ENCODE data around the gene ARNT2.

ARNT2 gene

GRCh38 chr15:80604583-80605575 is 200.7 kb downstream of the ARNT2 start:
- Histone ChIP-seq H3K4me1 (no peaks in the 10 kb centered on the region), H3K27ac (no peak overlapping the region), H3K36me3 (no peaks in the 10 kb centered on the region), H3K9me3 (replicated peaks in 1 of 11) (0 out of 22 replicates have a peak, but pooled peaks cover 0 to 4% (median 0%) of the 10 kb centered on the region in 11 experiments), H3K9ac (no peak overlapping the region), H3K4me2 (no peak overlapping the region), H4K20me1 (no peaks in the 10 kb centered on the region), H3K4me3 (no peak overlapping the region), H3K27me3 (no peaks in the 10 kb centered on the region)
- no peak for TF ChIP-seq Cebpa-rat (IDR thresholded peaks at IDR 0.05)

DNA sequence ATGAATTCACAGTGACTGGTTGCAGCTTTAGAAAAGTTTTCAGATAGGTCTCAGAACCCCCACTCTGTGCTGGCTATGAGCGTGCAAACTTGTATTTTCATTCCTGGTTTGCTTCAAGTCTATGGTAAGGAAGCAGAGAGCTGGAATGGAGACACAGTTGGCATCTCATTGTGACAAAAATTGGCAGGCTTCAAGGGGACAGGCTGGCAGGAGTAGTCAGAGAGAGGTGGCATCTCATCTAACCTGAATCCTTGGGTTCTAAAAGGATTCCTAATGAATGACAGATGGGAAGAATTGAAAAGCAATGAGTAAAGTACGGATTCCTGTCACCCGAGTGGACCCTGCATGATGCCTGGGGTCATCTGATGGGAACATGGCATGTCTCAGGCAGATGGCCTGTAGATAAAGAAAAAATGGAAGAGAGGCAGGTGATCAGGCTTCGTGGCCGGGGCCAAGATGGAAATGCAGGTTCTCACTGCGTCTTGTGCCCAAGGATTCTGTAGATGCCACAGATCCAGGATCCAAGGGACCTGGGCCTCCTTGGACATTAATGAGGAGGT is 201.5 kb downstream of the ARNT2 start:
- Histone ChIP-seq H3K9ac (no peak overlapping the region), H3K9me3 (replicated peaks in 1 of 11) (no peaks in the 10 kb centered on the region), H3K4me3 (no peak overlapping the region), H3K4me1 (no peaks in the 10 kb centered on the region), H3K27ac (no peak overlapping the region), H3K27me3 (no peaks in the 10 kb centered on the region), H3K36me3 (no peaks in the 10 kb centered on the region), H4K20me1 (no peaks in the 10 kb centered on the region), H3K4me2 (no peak overlapping the region)
- no peak for TF ChIP-seq Cebpa-rat (IDR thresholded peaks at IDR 0.05)

DNA sequence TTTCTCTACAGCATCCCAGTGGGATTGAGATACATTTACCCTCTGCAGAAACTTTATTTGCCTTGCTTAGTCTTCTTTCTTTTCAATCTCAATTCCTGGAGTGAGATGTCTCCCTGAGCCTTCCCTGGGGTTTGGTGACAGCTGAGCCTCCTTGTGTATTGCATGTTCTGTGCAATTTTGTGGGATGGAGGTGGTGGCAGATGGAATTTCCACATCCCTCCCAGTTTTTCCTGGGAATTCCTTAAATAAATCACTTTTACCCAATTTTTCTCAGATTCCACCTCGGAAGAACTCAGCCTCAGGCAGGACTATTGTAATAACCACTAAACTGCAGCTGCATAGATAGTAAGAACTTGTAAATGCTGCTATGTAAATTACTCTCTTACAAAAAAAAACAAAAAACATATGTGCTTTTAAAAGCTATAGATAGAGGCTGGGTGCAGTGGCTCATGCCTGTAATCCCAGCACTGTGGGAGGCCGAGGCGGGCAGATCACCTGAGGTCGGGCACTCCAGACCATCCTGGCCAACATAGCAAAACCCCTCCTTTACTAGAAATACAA is 202.4 kb downstream of the ARNT2 start:
- no peak overlapping the region for H3K27ac ChIP-seq

GRCh38 chr15:80607287-80607980 is 203.3 kb downstream of the ARNT2 start:
- H3K4me2 ChIP-seq, result no peak overlapping the region
- TF ChIP-seq Cebpa-rat (IDR thresholded peaks at IDR 0.05), result no peak
- no peak overlapping the region for H3K27ac ChIP-seq
- no peaks in the 10 kb centered on the region for H3K36me3 ChIP-seq
- no peaks in the 10 kb centered on the region for H3K9me3 ChIP-seq (replicated peaks in 1 of 11)
- no peaks in the 10 kb centered on the region for H4K20me1 ChIP-seq
- no peak overlapping the region for H3K4me3 ChIP-seq
- no peaks in the 10 kb centered on the region for H3K27me3 ChIP-seq
- H3K9ac ChIP-seq, result no peak overlapping the region
- H3K4me1 ChIP-seq, result no peaks in the 10 kb centered on the region

More for the DNA sequence above, 202.4 kb downstream of the ARNT2 start:
- H3K9ac ChIP-seq, result no peak overlapping the region
- no peak overlapping the region for H3K4me2 ChIP-seq
- no peak for TF ChIP-seq Cebpa-rat (IDR thresholded peaks at IDR 0.05)
- H3K9me3 ChIP-seq (replicated peaks in 1 of 11), result no peaks in the 10 kb centered on the region
- H4K20me1 ChIP-seq, result no peaks in the 10 kb centered on the region
- no peak overlapping the region for H3K4me3 ChIP-seq
- no peaks in the 10 kb centered on the region for H3K36me3 ChIP-seq
- no peaks in the 10 kb centered on the region for H3K4me1 ChIP-seq
- H3K27me3 ChIP-seq, result no peaks in the 10 kb centered on the region

DNA sequence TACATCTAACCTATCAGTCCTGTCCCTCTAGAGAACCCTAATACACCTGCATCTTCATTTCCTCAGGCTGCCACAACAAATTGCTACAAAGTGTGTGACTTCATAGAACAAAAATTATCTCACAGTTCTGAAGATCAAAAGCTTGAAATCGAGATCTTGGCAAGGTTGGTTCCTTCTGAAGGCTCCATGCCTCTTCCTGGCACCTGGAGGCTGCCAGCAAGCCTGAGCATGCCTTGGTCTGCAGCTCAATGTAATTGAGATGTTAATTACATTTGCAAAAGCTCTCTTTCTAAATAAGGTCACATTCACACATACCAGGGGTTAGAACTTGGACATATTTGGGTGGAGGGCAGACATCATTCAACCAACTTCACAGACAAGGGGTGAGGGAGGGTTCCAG is 204.5 kb downstream of the ARNT2 start:
- H3K9ac ChIP-seq, result no peak overlapping the region
- H3K4me3 ChIP-seq, result no peak overlapping the region
- no peaks in the 10 kb centered on the region for H3K9me3 ChIP-seq (replicated peaks in 1 of 11)
- no peaks in the 10 kb centered on the region for H3K36me3 ChIP-seq
- no peaks in the 10 kb centered on the region for H4K20me1 ChIP-seq
- H3K4me1 ChIP-seq, result no peaks in the 10 kb centered on the region
- no peak overlapping the region for H3K27ac ChIP-seq
- H3K27me3 ChIP-seq, result no peaks in the 10 kb centered on the region
- H3K4me2 ChIP-seq, result no peak overlapping the region
- TF ChIP-seq Cebpa-rat (IDR thresholded peaks at IDR 0.05), result no peak

- no peaks in the 10 kb centered on the region for H3K4me1 ChIP-seq
- no peaks in the 10 kb centered on the region for H3K27me3 ChIP-seq
- H3K4me3 ChIP-seq, result no peak overlapping the region
- no peak for TF ChIP-seq Cebpa-rat (IDR thresholded peaks at IDR 0.05)
- no peak overlapping the region for H3K9ac ChIP-seq
- H3K9me3 ChIP-seq (replicated peaks in 1 of 11), result no peaks in the 10 kb centered on the region
- no peaks in the 10 kb centered on the region for H4K20me1 ChIP-seq
- no peak overlapping the region for H3K4me2 ChIP-seq
- no peaks in the 10 kb centered on the region for H3K36me3 ChIP-seq
- H3K27ac ChIP-seq, result no peak overlapping the region
Measured at GRCh38 chr15:80609091-80609490, 204.9 kb downstream of the ARNT2 start.

GRCh38 chr15:80609512-80609946 is 205.3 kb downstream of the ARNT2 start:
- Histone ChIP-seq H3K4me2 (no peak overlapping the region), H3K27me3 (no peaks in the 10 kb centered on the region), H3K4me1 (no peaks in the 10 kb centered on the region), H4K20me1 (no peaks in the 10 kb centered on the region), H3K9ac (no peak overlapping the region), H3K27ac (no peak overlapping the region), H3K36me3 (no peaks in the 10 kb centered on the region), H3K9me3 (replicated peaks in 1 of 11) (no peaks in the 10 kb centered on the region), H3K4me3 (no peak overlapping the region)
- no peak for TF ChIP-seq Cebpa-rat (IDR thresholded peaks at IDR 0.05)

GRCh38 chr15:80611543-80612080 is 207.4 kb downstream of the ARNT2 start:
- H4K20me1 ChIP-seq, result no peaks in the 10 kb centered on the region
- no peaks in the 10 kb centered on the region for H3K4me1 ChIP-seq
- no peaks in the 10 kb centered on the region for H3K36me3 ChIP-seq
- no peak overlapping the region for H3K4me3 ChIP-seq
- no peak overlapping the region for H3K4me2 ChIP-seq
- H3K9ac ChIP-seq, result no peak overlapping the region
- H3K27me3 ChIP-seq, result no peaks in the 10 kb centered on the region
- H3K9me3 ChIP-seq (replicated peaks in 1 of 11), result no peaks in the 10 kb centered on the region
- no peak overlapping the region for H3K27ac ChIP-seq
- no peak; a peak in 1 of 22 replicates for TF ChIP-seq Cebpa-rat (IDR thresholded peaks at IDR 0.05)

Measured in BLaER1 treated with 17β-estradiol and CSF1 and Interleukin-3, amounts not matched to agents 10 nM and 100 nM (cell line).